ENCODE measurements around the gene HSD11B2.

HSD11B2 gene

GRCh38 chr16:67477960-67478554 lies 47.1 kb downstream of the HSD11B2 start:
- H3K27ac ChIP-seq: no peak overlapping the region
- DNase-seq (ENCODE audit: low spot score): no peak
- no peak overlapping the region for H3K4me3 ChIP-seq
- TF ChIP-seq CTCF (IDR thresholded peaks at IDR 0.05): no peak

- peak within 1 kb of the TSS; percentile 89 to 90 for H3K27ac ChIP-seq
- peak within 1 kb of the TSS; percentile 89 for H3K4me3 ChIP-seq
- peak; percentile 99 for DNase-seq (ENCODE audit: low spot score)
- TF ChIP-seq CTCF (IDR thresholded peaks at IDR 0.05): peak; percentile 78
These were observed 50.1 kb downstream of the HSD11B2 start, which contains the start of gene ATP6V0D1 for GRCh38 chr16:67480833-67481560. TSS of gene ATP6V0D1 (minus strand) at chr16:67481157. CDS start at chr16:67481086, 71 bp downstream.

- H3K27ac ChIP-seq: peak overlapping the region; percentile 58 to 90
- H3K4me3 ChIP-seq: peak overlapping the region; percentile 89
- no peak for DNase-seq (ENCODE audit: low spot score)
- TF ChIP-seq CTCF (IDR thresholded peaks at IDR 0.05): no peak
These were observed 50.8 kb downstream of the HSD11B2 start for GRCh38 chr16:67481561-67482232.

GRCh38 chr16:67482233-67482924 lies 51.5 kb downstream of the HSD11B2 start:
- peak overlapping the region in 1 of 2 donors; percentile 58 for H3K27ac ChIP-seq
- TF ChIP-seq CTCF (IDR thresholded peaks at IDR 0.05): no peak

GRCh38 chr16:67483150-67483549 lies 52.2 kb downstream of the HSD11B2 start, which contains the start of gene AGRP:
TSS of gene AGRP (minus strand) at chr16:67483547. CDS start at chr16:67483398, 149 bp downstream.
- no peak for TF ChIP-seq CTCF (IDR thresholded peaks at IDR 0.05)
- H3K4me3 ChIP-seq: peak within 1 kb of the TSS; percentile 89
- peak within 1 kb of the TSS in 1 of 2 donors; percentile 58 for H3K27ac ChIP-seq
- DNase-seq (ENCODE audit: low spot score): no peak

More at GRCh38 chr16:67482233-67482924, 51.5 kb downstream of the HSD11B2 start:
- peak overlapping the region; percentile 89 for H3K4me3 ChIP-seq
- no peak for DNase-seq (ENCODE audit: low spot score)

- DNase-seq (ENCODE audit: low spot score): no peak
- Histone ChIP-seq H3K4me3 (no peak overlapping the region), H3K27ac (no peak overlapping the region)
- TF ChIP-seq CTCF (IDR thresholded peaks at IDR 0.05): no peak
These were observed 53.0 kb downstream of the HSD11B2 start for GRCh38 chr16:67483731-67484525.

All from coronary artery (tissue), 2 donors.